Ascending aorta (tissue), 2 donors: ENCODE measurements around the gene OSER1. TPM values are rescaled to one million over a fixed set of nuclear protein-coding genes. Genes with fewer than 3 reads are reported as not detected.
A peak's percentile ranks its signal among the peaks of the same experiment; 100 is the strongest.

ENCODE experiments used
- DNase-seq, 2 donors: peaks; one replicate each; pipeline ENCODE4 v3.0.0-alpha.2; 2019; ENCODE audit warnings: low spot score in 2 of 2
- H3K27ac ChIP-seq, 2 donors: fragments of 200-600 bp; sonication (generic); one replicate each; pipeline ENCODE4 v1.5.1; 2016 to 2017; ENCODE audit warnings: mild to moderate bottlenecking in 1 of 2
- H3K27me3 ChIP-seq: fragments of 200-600 bp; sonication (generic); one replicate; pipeline ENCODE4 v1.5.1; 2017
- H3K36me3 ChIP-seq, 2 donors: fragments of 200-600 bp; sonication (generic); one replicate each; pipeline ENCODE4 v1.5.1; 2016
- H3K4me1 ChIP-seq, 2 donors: fragments of 200-600 bp; sonication (generic); one replicate each; pipeline ENCODE4 v1.5.1; 2016 to 2017; ENCODE audit warnings: mild to moderate bottlenecking in 1 of 2
- H3K4me3 ChIP-seq, 2 donors: fragments of 200-600 bp; sonication (generic); one replicate each; pipeline ENCODE4 v1.5.1; 2016 to 2017; ENCODE audit warnings: mild to moderate bottlenecking in 1 of 2
- H3K9me3 ChIP-seq, 2 donors: fragments of 200-600 bp; sonication (generic); one replicate each; pipeline ENCODE4 v1.5.1; 2016
- intact Hi-C: fragments of 100-400 bp; cut with DNase I; formaldehyde crosslinking; loops from one replicate; pipeline ENCODE4 v1.15.1; 2023
- total RNA-seq: library from RNA; depleted of rRNA; stranded (reverse); fragments of >200 nt; gene quantifications from one replicate; pipeline ENCODE4 v1.1.0, GENCODE V29; 2016
- TF ChIP-seq, protein P1 (sequence below), 3 experiments: fragments of 200-600 bp in 2 of 3; fragments of 450-650 bp in 1 of 3; sonication (generic) in 2 of 3; IDR thresholded peaks; one replicate each; pipeline ENCODE4 v1.5.1; 2016 to 2019; ENCODE audit warnings: antibody characterized with exemption in 3 of 3, mild to moderate bottlenecking in 1 of 3, moderate library complexity in 1 of 3

The OSER1 gene
- total RNA-seq, 1 donor from 2014 or later: 9.2 TPM

GRCh38 chr20:44181611-44182010, 29.0 kb downstream of the OSER1 start:
- H3K27me3 ChIP-seq: no peaks in the 10 kb centered on the region
- TF ChIP-seq, protein P1, sequence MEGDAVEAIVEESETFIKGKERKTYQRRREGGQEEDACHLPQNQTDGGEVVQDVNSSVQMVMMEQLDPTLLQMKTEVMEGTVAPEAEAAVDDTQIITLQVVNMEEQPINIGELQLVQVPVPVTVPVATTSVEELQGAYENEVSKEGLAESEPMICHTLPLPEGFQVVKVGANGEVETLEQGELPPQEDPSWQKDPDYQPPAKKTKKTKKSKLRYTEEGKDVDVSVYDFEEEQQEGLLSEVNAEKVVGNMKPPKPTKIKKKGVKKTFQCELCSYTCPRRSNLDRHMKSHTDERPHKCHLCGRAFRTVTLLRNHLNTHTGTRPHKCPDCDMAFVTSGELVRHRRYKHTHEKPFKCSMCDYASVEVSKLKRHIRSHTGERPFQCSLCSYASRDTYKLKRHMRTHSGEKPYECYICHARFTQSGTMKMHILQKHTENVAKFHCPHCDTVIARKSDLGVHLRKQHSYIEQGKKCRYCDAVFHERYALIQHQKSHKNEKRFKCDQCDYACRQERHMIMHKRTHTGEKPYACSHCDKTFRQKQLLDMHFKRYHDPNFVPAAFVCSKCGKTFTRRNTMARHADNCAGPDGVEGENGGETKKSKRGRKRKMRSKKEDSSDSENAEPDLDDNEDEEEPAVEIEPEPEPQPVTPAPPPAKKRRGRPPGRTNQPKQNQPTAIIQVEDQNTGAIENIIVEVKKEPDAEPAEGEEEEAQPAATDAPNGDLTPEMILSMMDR (IDR thresholded peaks at IDR 0.05): no peak
- DNase-seq: no peak
- H3K4me3 ChIP-seq: peak overlapping the region; percentile 37 to 82
- H3K27ac ChIP-seq: peak overlapping the region; percentile 89 to 95
- intact Hi-C loops: loop anchor here (2.0 to 10.0 kb wide), 3 partner anchors 15 to 513 kb away; no protein-coding TSS in a partner anchor
- H3K9me3 ChIP-seq: no peaks in the 10 kb centered on the region
- H3K4me1 ChIP-seq: peaks cover 8 to 35% of the 10 kb centered on the region in 2 donors
- H3K36me3 ChIP-seq: no peaks in the 10 kb centered on the region

- Histone ChIP-seq H3K9me3 (no peaks in the 10 kb centered on the region), H3K4me1 (peaks cover 10 to 39% of the 10 kb centered on the region in 2 donors), H3K27me3 (no peaks in the 10 kb centered on the region), H3K36me3 (no peaks in the 10 kb centered on the region), H3K4me3 (peak overlapping the region; percentile 37 to 82), H3K27ac (peak overlapping the region; percentile 89 to 95)
- peak; percentile 49 to 86 for DNase-seq
- TF ChIP-seq, protein P1 (IDR thresholded peaks at IDR 0.05): no peak
- intact Hi-C loops: loop anchor here (2.0 to 10.0 kb wide), 3 partner anchors 14 to 514 kb away; no protein-coding TSS in a partner anchor
These were observed 29.8 kb downstream of the OSER1 start for GRCh38 chr20:44180814-44181213.

- intact Hi-C loops: no loop called here
- peak overlapping the region; percentile 16 to 49 for H3K4me3 ChIP-seq
- H3K27ac ChIP-seq: peak overlapping the region; percentile 89 to 95
- TF ChIP-seq, protein P1 (IDR thresholded peaks at IDR 0.05): no peak
- H3K9me3 ChIP-seq: no peaks in the 10 kb centered on the region
- peak in 1 of 2 donors; percentile 82 for DNase-seq
- no peaks in the 10 kb centered on the region for H3K27me3 ChIP-seq
- H3K36me3 ChIP-seq: peaks cover 6 to 11% of the 10 kb centered on the region in 2 donors
- H3K4me1 ChIP-seq: peaks cover 21 to 53% of the 10 kb centered on the region in 2 donors
These were observed 33.6 kb downstream of the OSER1 start for GRCh38 chr20:44176833-44177534.

DNA sequence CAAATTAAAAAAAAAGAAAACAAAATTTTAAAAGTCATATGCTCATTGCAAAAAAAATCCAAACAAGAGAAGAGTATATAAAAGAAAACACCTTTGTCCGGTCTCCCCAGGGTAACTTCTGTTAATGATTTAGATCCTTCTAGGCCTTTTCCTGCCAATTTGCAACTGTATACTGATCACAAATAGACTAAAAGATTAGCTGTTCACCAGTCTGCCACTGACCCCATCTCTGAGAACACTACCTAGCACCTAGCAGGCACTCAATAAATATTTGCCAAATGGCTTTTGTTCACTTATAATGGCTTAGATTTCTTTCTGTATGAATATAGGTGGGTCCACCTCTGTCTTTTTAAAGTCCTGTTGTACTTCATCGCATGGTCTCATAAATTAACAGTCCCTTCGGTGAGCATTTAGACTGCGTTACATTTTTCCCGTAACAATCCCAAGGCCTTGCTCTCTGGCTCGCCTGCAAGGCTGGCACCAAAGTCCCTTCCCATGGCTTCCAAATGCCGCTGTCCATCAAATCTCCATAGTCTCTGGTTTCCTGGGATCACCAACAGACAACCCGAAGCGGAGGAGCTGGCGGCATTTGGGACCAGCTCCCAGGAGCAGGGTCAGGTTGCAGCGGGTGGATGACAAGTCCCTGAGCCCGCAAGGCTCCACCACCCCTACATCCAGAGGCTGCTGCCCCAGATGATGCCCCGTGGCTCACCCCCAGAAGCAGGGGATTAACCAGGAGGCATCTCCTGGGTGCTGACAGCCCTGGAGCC, 35.4 kb downstream of the OSER1 start:
- intact Hi-C loops: no loop called here
- TF ChIP-seq, protein P1 (IDR thresholded peaks at IDR 0.05): no peak
- Histone ChIP-seq H3K4me1 (peaks cover 27 to 62% of the 10 kb centered on the region in 2 donors), H3K27me3 (no peaks in the 10 kb centered on the region), H3K36me3 (peaks cover 6 to 11% of the 10 kb centered on the region in 2 donors), H3K9me3 (no peaks in the 10 kb centered on the region), H3K27ac (peak overlapping the region; percentile 89 to 95), H3K4me3 (peak overlapping the region in 1 of 2 donors; percentile 36)
- no peak for DNase-seq

DNA sequence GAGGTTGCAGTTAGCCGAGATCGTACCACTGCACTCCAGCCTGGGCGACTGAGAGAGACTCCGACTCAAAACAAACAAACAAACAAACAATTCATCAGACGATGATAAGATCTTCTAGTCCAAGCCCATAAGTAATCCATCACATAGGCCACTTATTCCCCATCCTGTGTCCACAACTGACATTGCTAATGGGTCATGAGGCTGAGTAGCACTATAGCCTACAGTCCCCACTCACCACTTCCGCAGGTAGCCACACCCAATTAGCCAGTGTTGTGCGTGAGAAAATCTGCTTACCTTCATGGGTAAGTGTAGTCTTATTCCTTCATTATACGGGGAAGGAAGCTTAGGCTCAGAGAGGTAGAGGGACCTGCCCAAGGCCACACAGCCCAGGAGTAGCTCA, 36.7 kb downstream of the OSER1 start:
- Histone ChIP-seq H3K9me3 (no peaks in the 10 kb centered on the region), H3K4me3 (no peak overlapping the region), H3K27ac (peak overlapping the region; percentile 86 to 89), H3K36me3 (peaks cover 6 to 11% of the 10 kb centered on the region in 2 donors), H3K27me3 (no peaks in the 10 kb centered on the region), H3K4me1 (peaks cover 27 to 59% of the 10 kb centered on the region in 2 donors)
- intact Hi-C loops: no loop called here
- TF ChIP-seq, protein P1 (IDR thresholded peaks at IDR 0.05): no peak
- no peak for DNase-seq
